DMS114 treated with DMSO at 0.1 percent for 48 hours (cell line): Measurements from ENCODE around the gene PPP2R1B.
"Not testable (repeated sequence)": the region's sequence is repeated elsewhere in the genome, so short reads cannot be mapped to it uniquely, and the experiment has no call there.

Experiments
- DNase-seq: peaks from one replicate; lab custom pipeline; 2025; ENCODE audit not compliant: unreplicated experiment; lab: John Stamatoyannopoulos, UW

The PPP2R1B gene

GRCh38 chr11:111729071-111729830 lies 36.9 kb downstream of the PPP2R1B start:
- DNase-seq: no peak

- no peak for DNase-seq
Measured at GRCh38 chr11:111727431-111727830, 38.8 kb downstream of the PPP2R1B start.

DNA sequence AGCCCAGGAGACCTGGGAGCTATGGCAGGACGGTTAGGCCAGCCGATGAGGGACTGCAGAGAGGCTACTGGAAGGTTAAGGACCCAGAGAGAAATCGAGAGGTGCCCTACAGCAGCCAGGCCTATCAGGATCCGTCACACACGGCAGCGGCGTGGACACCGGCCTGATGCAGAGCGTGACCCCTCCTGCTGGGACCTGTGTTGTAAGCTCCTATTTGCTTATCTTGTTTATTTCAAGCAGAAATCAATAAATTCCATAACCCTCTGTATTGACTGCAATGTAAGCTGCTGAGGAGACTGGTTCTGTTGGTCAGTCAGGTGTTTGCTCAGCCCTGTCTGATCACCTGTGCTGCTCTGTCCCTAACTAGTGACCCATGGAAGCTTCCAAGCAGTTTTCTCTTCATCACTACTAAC lies 39.9 kb downstream of the PPP2R1B start:
- no peak for DNase-seq

GRCh38 chr11:111725621-111726020 lies 40.6 kb downstream of the PPP2R1B start:
- no peak for DNase-seq

GRCh38 chr11:111724615-111725129 lies 41.5 kb downstream of the PPP2R1B start:
- no peak for DNase-seq

GRCh38 chr11:111723595-111723994 lies 42.6 kb downstream of the PPP2R1B start:
- DNase-seq: no peak

GRCh38 chr11:111722501-111722900 lies 43.7 kb downstream of the PPP2R1B start:
- no peak for DNase-seq

GRCh38 chr11:111720801-111721494 lies 45.2 kb downstream of the PPP2R1B start:
- no peak for DNase-seq

- no peak for DNase-seq
Measured at GRCh38 chr11:111719379-111719778, 46.8 kb downstream of the PPP2R1B start.

- no peak for DNase-seq
Measured at GRCh38 chr11:111718859-111719258, 47.3 kb downstream of the PPP2R1B start.

DNA sequence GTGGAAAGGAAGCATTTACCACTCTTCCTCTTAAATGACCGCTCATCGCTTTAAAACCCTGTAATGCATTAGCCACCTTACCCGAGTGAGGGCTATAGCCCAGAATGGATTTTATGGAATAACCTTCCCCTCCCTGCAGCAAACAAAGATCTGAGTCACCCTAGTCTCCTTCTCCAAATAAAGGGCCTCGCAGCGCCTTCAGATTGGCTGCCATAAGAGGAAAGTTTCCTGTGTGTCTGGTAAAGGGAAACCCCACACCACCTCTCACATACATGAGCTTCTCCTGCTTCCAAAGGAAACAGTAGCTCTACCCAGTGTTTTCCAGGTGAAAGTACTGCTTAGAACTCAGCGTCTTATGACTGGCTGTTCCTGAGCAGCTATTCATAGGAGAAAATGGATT lies 47.8 kb downstream of the PPP2R1B start:
- DNase-seq: no peak

- DNase-seq: not testable (repeated sequence)
Measured at GRCh38 chr11:111717660-111718059, 48.5 kb downstream of the PPP2R1B start.

DNA sequence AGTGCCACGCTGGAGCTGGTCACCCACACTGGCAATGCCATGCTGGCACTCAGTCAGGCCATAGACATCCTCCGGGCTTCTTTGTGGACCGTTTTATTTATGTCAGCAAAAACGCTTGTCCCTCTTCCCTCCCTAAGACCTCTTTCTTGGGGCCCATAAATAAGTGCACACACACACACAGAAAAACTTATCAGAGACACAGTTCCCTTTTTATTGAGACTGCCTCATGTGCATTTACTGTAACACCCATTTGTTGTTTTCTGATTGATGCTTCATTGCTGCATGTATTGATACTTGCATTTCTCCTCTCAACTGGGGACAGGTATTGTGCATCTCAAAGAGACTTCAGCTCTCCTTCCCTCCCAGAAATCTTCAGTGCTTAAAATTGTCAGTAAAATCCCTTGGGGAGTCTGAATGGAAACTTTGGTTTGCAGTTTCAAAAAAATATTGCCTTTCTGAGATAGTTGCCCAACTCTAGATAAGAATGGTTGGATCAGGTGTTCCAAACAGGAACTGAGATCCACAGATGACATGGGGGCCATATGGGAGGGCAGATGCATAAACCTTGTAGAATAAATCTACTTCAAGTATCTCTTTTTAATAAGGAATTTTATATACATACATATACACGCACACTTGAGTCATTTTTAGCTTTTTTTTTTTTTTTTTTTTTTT lies 50.9 kb downstream of the PPP2R1B start:
- no peak for DNase-seq

DNA sequence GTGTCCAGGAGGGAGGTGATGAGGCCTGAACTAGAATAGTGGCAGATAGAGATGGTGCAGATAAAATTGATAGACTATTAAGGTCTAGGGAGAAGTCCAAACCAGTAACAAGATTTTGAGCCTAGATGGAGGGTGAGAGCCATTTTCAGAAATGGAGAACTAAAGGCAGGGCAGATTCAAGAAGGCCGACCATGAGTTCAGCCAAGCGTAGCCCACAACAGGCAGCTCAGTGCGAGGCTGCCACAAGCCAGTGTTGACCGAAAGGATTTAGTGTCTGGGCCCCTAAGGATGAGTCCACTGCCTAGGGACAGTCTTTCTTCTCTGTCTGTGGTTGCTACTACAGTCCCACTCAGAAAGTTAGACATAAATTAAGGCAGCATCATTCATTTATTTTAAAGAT lies 51.7 kb downstream of the PPP2R1B start:
- DNase-seq: no peak

GRCh38 chr11:111707691-111708067 lies 58.5 kb downstream of the PPP2R1B start:
- no peak for DNase-seq

- no peak for DNase-seq
Measured at GRCh38 chr11:111707039-111707690, 59.0 kb downstream of the PPP2R1B start.

- DNase-seq: no peak
Measured at GRCh38 chr11:111703576-111703975, 62.6 kb downstream of the PPP2R1B start.

DNA sequence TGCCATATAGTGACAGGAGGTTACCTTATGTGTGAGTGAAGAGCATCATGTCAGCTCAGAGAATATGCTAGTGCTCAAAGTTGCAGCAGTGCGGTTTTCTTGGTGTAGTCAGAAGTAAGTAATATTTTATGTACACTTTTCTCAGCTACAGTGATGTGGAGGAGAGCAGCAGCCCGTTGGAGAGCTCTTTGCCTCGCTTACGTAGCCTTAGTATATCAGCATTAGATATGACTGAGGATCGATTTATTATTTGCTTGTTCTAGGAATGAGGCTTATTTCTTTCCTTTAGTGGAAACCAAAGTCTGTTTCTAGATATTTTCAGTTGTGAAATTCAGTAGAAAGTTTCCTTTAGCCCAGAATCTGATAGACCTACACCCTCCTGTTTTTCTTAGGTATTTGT lies 63.6 kb downstream of the PPP2R1B start:
- DNase-seq: no peak

DNA sequence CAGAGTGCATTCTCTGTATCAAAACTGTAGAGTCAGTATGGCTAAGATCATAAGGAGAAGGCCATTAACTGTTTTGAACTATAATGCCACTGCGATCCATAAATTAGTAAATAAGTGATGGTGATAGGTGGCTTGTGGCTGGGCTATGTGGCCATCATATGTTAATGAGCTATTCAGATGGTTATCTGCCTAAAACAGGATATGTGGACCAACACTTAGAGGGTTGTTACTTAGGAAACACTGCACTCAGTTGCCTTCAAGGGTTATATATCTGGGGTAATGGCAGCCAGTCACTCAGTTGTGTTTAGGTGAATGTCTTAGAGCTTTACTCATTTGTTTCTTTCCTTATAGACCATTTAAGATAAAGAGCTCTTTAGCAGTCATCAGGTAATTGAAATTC lies 66.0 kb downstream of the PPP2R1B start:
- no peak for DNase-seq

DNA sequence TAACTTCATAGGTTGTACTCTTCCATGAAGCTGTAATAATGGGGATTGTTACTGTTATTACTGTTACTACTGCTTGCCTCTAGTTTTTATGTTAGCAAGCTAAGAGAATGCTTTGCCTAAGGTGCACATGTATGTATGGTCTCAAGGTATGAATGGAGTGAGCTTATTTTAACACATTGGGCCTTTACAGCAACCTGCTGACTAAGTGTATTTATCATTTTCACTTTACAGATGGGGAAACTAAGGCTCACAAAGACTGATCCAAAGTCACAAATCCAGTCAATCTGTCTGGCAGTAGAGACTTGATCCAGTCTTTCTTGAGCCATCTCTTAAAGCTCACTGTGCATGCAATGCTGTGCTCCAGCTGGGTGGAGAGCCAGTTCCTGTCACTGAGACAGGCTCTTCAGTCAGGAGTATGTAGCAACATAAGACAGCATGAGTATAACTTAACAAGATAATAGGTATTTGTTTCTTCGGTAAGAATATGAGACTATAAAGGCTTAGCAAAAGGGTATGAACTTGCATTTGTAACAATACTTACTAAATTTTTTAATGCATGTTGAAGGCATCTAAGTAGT lies 66.5 kb downstream of the PPP2R1B start:
- no peak for DNase-seq
